IMR-90 (cell line): ENCODE results near the gene GARS1. TPM values are rescaled to one million over a fixed set of nuclear protein-coding genes. Genes with fewer than 3 reads are reported as not detected.

Experiments
- ATAC-seq: fragments of 200-7000 bp; cut with Tn5 transposase; 2 replicates; pipeline ENCODE4 v1.9.1; 2020; ENCODE audit warnings: low read depth, mild to moderate bottlenecking, moderate library complexity
- BruUV-seq: library from RNA; stranded (reverse); fragments of 400-500 nt; replicated peaks from 2 replicates; lab custom pipeline; 2021; lab: Mats Ljungman, UMichigan
- CTCF ChIA-PET: fragments of 300-600 bp; formaldehyde crosslinking; extraction: SDS; loops from one replicate; lab custom pipeline; 2021; ENCODE audit warnings: antibody characterized with exemption; lab: Yijun Ruan, JAX
- POLR2A ChIA-PET: fragments of 300-600 bp; sonication (Branson Sonifier 250); formaldehyde crosslinking; loops from one replicate; lab custom pipeline; 2022; ENCODE audit warnings: antibody characterized with exemption; ENCODE audit not compliant: unreplicated experiment; lab: Charles Lee
- DNase-seq: peaks from one replicate; pipeline ENCODE4 v3.0.0; 2013
- H2AFZ ChIP-seq: replicated peaks from 2 replicates; pipeline ENCODE3; 2013; ENCODE audit warnings: low read length, mild to moderate bottlenecking; ENCODE audit not compliant: poor library complexity
- H2AK5ac ChIP-seq: 2 replicates; pipeline ENCODE4 v1.6.1; 2013; ENCODE audit warnings: low read depth, low read length, inconsistent platforms
- H2AK9ac ChIP-seq: replicated peaks from 2 replicates; pipeline ENCODE3; 2013; ENCODE audit warnings: mild to moderate bottlenecking, low read depth, low read length, moderate library complexity; ENCODE audit not compliant: poor library complexity
- H2BK120ac ChIP-seq: 2 replicates; pipeline ENCODE4 v1.6.1; 2013; ENCODE audit warnings: low read depth, low read length, inconsistent platforms
- H2BK15ac ChIP-seq: 3 replicates; pipeline ENCODE4 v1.6.1; 2013; ENCODE audit warnings: low read depth, low read length, inconsistent platforms
- H2BK20ac ChIP-seq: 2 replicates; pipeline ENCODE4 v1.6.1; 2013; ENCODE audit warnings: low read depth, mild to moderate bottlenecking, inconsistent platforms, low read length, moderate library complexity
- H2BK5ac ChIP-seq: 2 replicates; pipeline ENCODE4 v1.6.1; 2013; ENCODE audit warnings: mild to moderate bottlenecking, low read depth, low read length, inconsistent platforms; ENCODE audit not compliant: poor library complexity, severe bottlenecking
- H3K14ac ChIP-seq: replicated peaks from 2 replicates; pipeline ENCODE4 v1.6.1; 2013; ENCODE audit warnings: low read depth, low read length, inconsistent platforms
- H3K18ac ChIP-seq: 2 replicates; pipeline ENCODE4 v1.6.1; 2013; ENCODE audit warnings: low read depth, low read length, control low read depth
- H3K23ac ChIP-seq: 2 replicates; pipeline ENCODE4 v1.6.1; 2013; ENCODE audit warnings: low read depth, low read length, inconsistent platforms
- H3K27ac ChIP-seq: 2 replicates; pipeline ENCODE4 v1.5.1; 2013; ENCODE audit warnings: mild to moderate bottlenecking, control low read depth, low read length; ENCODE audit not compliant: insufficient read depth
- H3K27me3 ChIP-seq: 2 replicates; pipeline ENCODE4 v1.6.1; 2013; ENCODE audit warnings: low read length; ENCODE audit not compliant: control insufficient read depth, insufficient read depth
- H3K36me3 ChIP-seq: 2 replicates; pipeline ENCODE4 v1.6.1; 2013; ENCODE audit warnings: low read length, mixed read lengths; ENCODE audit not compliant: control insufficient read depth, insufficient read depth
- H3K4ac ChIP-seq: 2 replicates; pipeline ENCODE4 v1.6.1; 2013; ENCODE audit warnings: low read depth, low read length, inconsistent platforms
- H3K4me1 ChIP-seq: 2 replicates; pipeline ENCODE4 v1.6.1; 2013; ENCODE audit warnings: low read length, mixed read lengths; ENCODE audit not compliant: control insufficient read depth, insufficient read depth
- H3K4me2 ChIP-seq: 2 replicates; pipeline ENCODE4 v1.6.1; 2013; ENCODE audit warnings: low read depth, mild to moderate bottlenecking, control low read depth, low read length, moderate library complexity
- H3K4me3 ChIP-seq: 2 replicates; pipeline ENCODE4 v1.5.1; 2013; ENCODE audit warnings: low read depth, mild to moderate bottlenecking, control low read depth, low read length, moderate library complexity; ENCODE audit not compliant: insufficient read depth
- H3K56ac ChIP-seq: 2 replicates; pipeline ENCODE4 v1.6.1; 2013; ENCODE audit warnings: low read length, inconsistent platforms; ENCODE audit not compliant: insufficient read depth; ENCODE audit errors: extremely low read depth
- H3K79me1 ChIP-seq, 2 experiments: 2 replicates each; pipeline ENCODE4 v1.6.1; 2013; ENCODE audit warnings: low read length in 2 of 2, inconsistent platforms in 1 of 2, low read depth in 1 of 2
- H3K9ac ChIP-seq: 2 replicates; pipeline ENCODE4 v1.6.1; 2013; ENCODE audit warnings: low read depth, low read length, control low read depth
- H3K9me1 ChIP-seq: 2 replicates; pipeline ENCODE4 v1.6.1; 2013; ENCODE audit warnings: low read length, inconsistent platforms; ENCODE audit not compliant: insufficient read depth
- H3K9me3 ChIP-seq: 2 replicates; pipeline ENCODE4 v1.6.1; 2013; ENCODE audit warnings: low read length; ENCODE audit not compliant: control insufficient read depth, insufficient read depth
- H4K20me1 ChIP-seq: 2 replicates; pipeline ENCODE4 v1.6.1; 2013; ENCODE audit warnings: low read length, inconsistent platforms; ENCODE audit not compliant: insufficient read depth
- H4K5ac ChIP-seq: 2 replicates; pipeline ENCODE4 v1.6.1; 2013; ENCODE audit warnings: mild to moderate bottlenecking, low read depth, low read length, control low read depth
- H4K8ac ChIP-seq, 2 experiments: 2 replicates each; pipeline ENCODE4 v1.6.1; 2013; ENCODE audit warnings: low read depth in 2 of 2, low read length in 2 of 2, control low read depth in 1 of 2, inconsistent platforms in 1 of 2
- H4K91ac ChIP-seq: 2 replicates; pipeline ENCODE4 v1.6.1; 2013; ENCODE audit warnings: low read depth, low read length, inconsistent platforms; ENCODE audit not compliant: insufficient read depth
- BHLHE40 ChIP-seq: fragments of 150-350 bp; IDR thresholded peaks from 2 replicates; pipeline ENCODE4 v1.6.1; 2016; ENCODE audit warnings: mild to moderate bottlenecking, low read depth, low read length
- NFE2L2 ChIP-seq: fragments of 150-350 bp; IDR thresholded peaks from 2 replicates; pipeline ENCODE4 v1.6.1; 2016; ENCODE audit warnings: low read depth, mild to moderate bottlenecking, low read length
- RCOR1 ChIP-seq: IDR thresholded peaks from 2 replicates; pipeline ENCODE4 v1.6.1; 2012; ENCODE audit warnings: mild to moderate bottlenecking, low read length, improper control_type of control experiment; ENCODE audit not compliant: insufficient replicate concordance
- WGBS, 2 experiments: methylation state at CpG; one replicate each; pipeline versions ENCODE4 v1.1.5 to v1.1.7; 2013; ENCODE audit warnings: missing lambda C conversion rate in 2 of 2; ENCODE audit not compliant: insufficient read length in 1 of 2; ENCODE audit errors: extremely low coverage in 2 of 2; 5-methylcytosine and 5-hydroxymethylcytosine counted together
- dilution Hi-C: fragments of 300-500 bp; cut with HindIII; formaldehyde crosslinking; loops from one replicate; pipeline ENCODE4 v1.14.3; 2018; ENCODE audit warnings: low sequenced_read_pairs; ENCODE audit not compliant: unreplicated experiment
- in situ Hi-C: fragments of 300-500 bp; cut with MboI; formaldehyde crosslinking; loops from 3 replicates; pipeline ENCODE4 v1.14.3; 2019; ENCODE audit warnings: low sequenced_read_pairs, inconsistent platforms, mixed read lengths
- intact Hi-C: fragments of 100-400 bp; cut with micrococcal nuclease; formaldehyde crosslinking; loops from 2 replicates; pipeline ENCODE4 v1.10.0; 2022
- polyA plus RNA-seq, 3 experiments: library from polyadenylated mRNA; depleted of rRNA; stranded (reverse); fragments of >200 nt; gene quantifications; 2 replicates each; pipeline ENCODE4 v1.2.3, GENCODE V29; 2012; ENCODE audit warnings: low replicate concordance in 1 of 3
- total RNA-seq: library from RNA; depleted of rRNA; stranded (reverse); fragments of >200 nt; gene quantifications from 2 replicates; pipeline ENCODE4 v1.2.3, GENCODE V29; 2012
- TF ChIP-seq, protein P1 (sequence below): conservative IDR thresholded peaks from 2 replicates; pipeline ENCODE4 v1.5.1; 2012; ENCODE audit warnings: mild to moderate bottlenecking, low read depth, low read length, improper control_type of control experiment
- TF ChIP-seq, protein P2 (sequence below): fragments of 150-350 bp; IDR thresholded peaks from 2 replicates; pipeline ENCODE4 v1.6.1; 2017; ENCODE audit warnings: mild to moderate bottlenecking, antibody characterized with exemption, low read length, low read depth

Gene GARS1
- total and polyA plus RNA-seq, 2 of the 4 experiments (the other 2 are of a cell fraction), result 105 to 551 TPM

DNA sequence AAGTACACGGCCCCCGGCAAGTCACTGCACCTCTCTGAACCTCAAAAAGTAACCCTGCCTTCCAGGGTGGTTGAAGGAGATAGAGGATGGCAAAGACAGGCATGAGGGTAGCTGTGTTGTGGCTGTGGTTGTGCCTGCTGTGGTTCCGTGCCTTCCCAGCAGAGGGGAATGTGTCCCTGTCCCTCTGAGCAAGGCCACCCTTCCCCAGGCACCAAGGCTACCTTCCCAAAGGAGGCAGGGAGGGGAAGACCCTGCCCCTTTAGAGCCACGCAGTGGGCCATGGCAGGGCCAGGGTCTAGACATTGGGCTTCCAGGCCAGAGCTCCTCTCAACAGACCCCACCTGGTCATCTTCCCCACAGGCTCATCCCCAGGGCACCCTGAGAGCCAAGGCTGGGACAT lies 68.7 kb downstream of the GARS1 start:
- H3K56ac ChIP-seq, result no peak overlapping the region
- intact Hi-C loops (no loop called here), dilution Hi-C loops (no loop called here), in situ Hi-C loops (no loop called here)
- H2AK9ac ChIP-seq, result no peak overlapping the region
- H4K8ac ChIP-seq, result no peak overlapping the region
- H3K27ac ChIP-seq, result no peak overlapping the region
- ChIA-PET CTCF (interaction anchor here (1.0 kb wide), 1 partner anchor 10 kb away, joined by 3 read pairs; no protein-coding TSS in a partner anchor), POLR2A (no interaction called here)
- no peak overlapping the region for H3K14ac ChIP-seq
- H3K4ac ChIP-seq, result no peak overlapping the region
- ATAC-seq (no peak), DNase-seq (no peak)
- no peak overlapping the region for H2BK120ac ChIP-seq
- H3K23ac ChIP-seq, result no peak overlapping the region
- H2BK15ac ChIP-seq, result no peak overlapping the region
- WGBS, 2 experiments, result no CpG with 5 or more reads among the region's 4 CpGs
- peaks cover 27% of the 10 kb centered on the region for H3K27me3 ChIP-seq
- no peak overlapping the region for H4K5ac ChIP-seq
- H3K18ac ChIP-seq, result no peak overlapping the region
- H2AK5ac ChIP-seq, result no peak overlapping the region
- no peak overlapping the region for H3K9ac ChIP-seq
- H3K4me1 ChIP-seq, result no peaks in the 10 kb centered on the region
- TF ChIP-seq RCOR1 (no peak), BHLHE40 (no peak), NFE2L2 (no peak)
- TF ChIP-seq, protein P1, sequence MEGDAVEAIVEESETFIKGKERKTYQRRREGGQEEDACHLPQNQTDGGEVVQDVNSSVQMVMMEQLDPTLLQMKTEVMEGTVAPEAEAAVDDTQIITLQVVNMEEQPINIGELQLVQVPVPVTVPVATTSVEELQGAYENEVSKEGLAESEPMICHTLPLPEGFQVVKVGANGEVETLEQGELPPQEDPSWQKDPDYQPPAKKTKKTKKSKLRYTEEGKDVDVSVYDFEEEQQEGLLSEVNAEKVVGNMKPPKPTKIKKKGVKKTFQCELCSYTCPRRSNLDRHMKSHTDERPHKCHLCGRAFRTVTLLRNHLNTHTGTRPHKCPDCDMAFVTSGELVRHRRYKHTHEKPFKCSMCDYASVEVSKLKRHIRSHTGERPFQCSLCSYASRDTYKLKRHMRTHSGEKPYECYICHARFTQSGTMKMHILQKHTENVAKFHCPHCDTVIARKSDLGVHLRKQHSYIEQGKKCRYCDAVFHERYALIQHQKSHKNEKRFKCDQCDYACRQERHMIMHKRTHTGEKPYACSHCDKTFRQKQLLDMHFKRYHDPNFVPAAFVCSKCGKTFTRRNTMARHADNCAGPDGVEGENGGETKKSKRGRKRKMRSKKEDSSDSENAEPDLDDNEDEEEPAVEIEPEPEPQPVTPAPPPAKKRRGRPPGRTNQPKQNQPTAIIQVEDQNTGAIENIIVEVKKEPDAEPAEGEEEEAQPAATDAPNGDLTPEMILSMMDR, result no peak
- TF ChIP-seq, protein P2, sequence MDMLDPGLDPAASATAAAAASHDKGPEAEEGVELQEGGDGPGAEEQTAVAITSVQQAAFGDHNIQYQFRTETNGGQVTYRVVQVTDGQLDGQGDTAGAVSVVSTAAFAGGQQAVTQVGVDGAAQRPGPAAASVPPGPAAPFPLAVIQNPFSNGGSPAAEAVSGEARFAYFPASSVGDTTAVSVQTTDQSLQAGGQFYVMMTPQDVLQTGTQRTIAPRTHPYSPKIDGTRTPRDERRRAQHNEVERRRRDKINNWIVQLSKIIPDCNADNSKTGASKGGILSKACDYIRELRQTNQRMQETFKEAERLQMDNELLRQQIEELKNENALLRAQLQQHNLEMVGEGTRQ, result no peak
- BruUV-seq, result no TSS peak
- no peaks in the 10 kb centered on the region for H3K9me3 ChIP-seq
- H2BK5ac ChIP-seq, result no peak overlapping the region
- H3K4me3 ChIP-seq, result no peak overlapping the region
- H3K9me1 ChIP-seq, result no peaks in the 10 kb centered on the region; the same call in 1 of the 2 replicates
- H2AFZ ChIP-seq, result no peak overlapping the region
- no peaks in the 10 kb centered on the region for H3K79me1 ChIP-seq
- no peak overlapping the region for H3K4me2 ChIP-seq
- no peak overlapping the region for H4K91ac ChIP-seq
- H4K20me1 ChIP-seq, result no peaks in the 10 kb centered on the region
- H2BK20ac ChIP-seq, result no peak overlapping the region
- no peaks in the 10 kb centered on the region for H3K36me3 ChIP-seq
